ENCODE measurements around the gene NALCN. TPM values are rescaled to one million over a fixed set of nuclear protein-coding genes. Genes with fewer than 3 reads are reported as not detected.
"Not testable (repeated sequence)": the region's sequence is repeated elsewhere in the genome, so short reads cannot be mapped to it uniquely, and the experiment has no call there.

The NALCN gene
- total RNA-seq, 1 donor from 2014 or later = 3.5 TPM

DNA sequence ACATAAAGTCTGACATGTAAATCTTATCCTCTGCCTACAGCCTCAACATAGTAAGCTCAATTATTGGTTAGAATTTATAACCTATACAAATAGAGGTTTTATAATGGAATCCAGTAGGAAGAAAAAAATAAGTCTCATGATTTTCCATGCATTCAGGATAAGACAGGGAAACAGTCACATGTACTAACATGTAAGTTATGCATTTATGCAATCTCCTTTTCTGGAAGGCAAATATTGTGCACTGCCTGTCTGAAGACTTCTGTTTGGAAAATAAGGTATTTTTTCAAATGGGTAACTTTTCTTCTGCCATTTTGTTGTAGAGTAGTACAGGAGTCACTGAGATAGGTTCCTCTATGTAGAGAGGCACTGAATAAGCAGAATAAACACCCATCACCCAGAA is 92.7 kb downstream of the NALCN start:
- intact Hi-C loops (cut with DNase I) = no loop called here
- TF ChIP-seq, protein P1, sequence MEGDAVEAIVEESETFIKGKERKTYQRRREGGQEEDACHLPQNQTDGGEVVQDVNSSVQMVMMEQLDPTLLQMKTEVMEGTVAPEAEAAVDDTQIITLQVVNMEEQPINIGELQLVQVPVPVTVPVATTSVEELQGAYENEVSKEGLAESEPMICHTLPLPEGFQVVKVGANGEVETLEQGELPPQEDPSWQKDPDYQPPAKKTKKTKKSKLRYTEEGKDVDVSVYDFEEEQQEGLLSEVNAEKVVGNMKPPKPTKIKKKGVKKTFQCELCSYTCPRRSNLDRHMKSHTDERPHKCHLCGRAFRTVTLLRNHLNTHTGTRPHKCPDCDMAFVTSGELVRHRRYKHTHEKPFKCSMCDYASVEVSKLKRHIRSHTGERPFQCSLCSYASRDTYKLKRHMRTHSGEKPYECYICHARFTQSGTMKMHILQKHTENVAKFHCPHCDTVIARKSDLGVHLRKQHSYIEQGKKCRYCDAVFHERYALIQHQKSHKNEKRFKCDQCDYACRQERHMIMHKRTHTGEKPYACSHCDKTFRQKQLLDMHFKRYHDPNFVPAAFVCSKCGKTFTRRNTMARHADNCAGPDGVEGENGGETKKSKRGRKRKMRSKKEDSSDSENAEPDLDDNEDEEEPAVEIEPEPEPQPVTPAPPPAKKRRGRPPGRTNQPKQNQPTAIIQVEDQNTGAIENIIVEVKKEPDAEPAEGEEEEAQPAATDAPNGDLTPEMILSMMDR (IDR thresholded peaks at IDR 0.05) = no peak
- Histone ChIP-seq H3K4me1 (no peaks in the 10 kb centered on the region), H3K36me3 (no peaks in the 10 kb centered on the region), H3K27me3 (no peaks in the 10 kb centered on the region), H3K9me3 (no peaks in the 10 kb centered on the region), H3K4me3 (no peak overlapping the region), H3K27ac (no peak overlapping the region)
- DNase-seq = no peak
- no peak for ATAC-seq

DNA sequence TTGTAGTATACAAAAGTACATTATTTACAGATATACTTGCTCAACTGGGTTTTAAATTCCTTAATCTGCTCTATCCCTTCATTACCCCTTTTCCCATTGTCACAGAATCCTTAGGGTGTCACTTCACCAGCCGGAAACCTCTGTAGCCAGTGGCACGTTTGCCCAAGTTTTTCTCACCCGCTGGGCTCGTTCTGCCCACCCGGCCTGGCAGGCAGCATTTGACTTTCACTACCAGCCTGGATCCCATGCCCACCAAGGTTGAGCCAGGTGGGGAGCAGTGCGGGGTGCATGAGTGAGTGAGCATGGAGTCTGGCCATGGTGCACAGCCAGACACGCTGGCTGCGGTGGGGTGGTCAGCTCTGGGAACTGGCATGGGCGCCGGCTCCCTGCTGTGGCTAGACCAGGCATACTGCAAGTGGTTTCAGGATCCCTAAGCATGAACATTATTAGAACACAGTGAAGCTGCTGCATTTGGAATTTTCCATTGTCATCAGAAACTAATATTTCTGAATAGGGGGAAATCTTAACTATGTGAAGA is 98.3 kb downstream of the NALCN start:
- intact Hi-C loops (cut with DNase I) = no loop called here
- TF ChIP-seq, protein P1 (IDR thresholded peaks at IDR 0.05) = no peak
- ATAC-seq (peak; percentile 33), DNase-seq (no peak)
- no peaks in the 10 kb centered on the region for H3K4me1 ChIP-seq
- no peak overlapping the region for H3K27ac ChIP-seq
- no peak overlapping the region for H3K4me3 ChIP-seq
- H3K27me3 ChIP-seq = no peaks in the 10 kb centered on the region
- H3K36me3 ChIP-seq = no peaks in the 10 kb centered on the region
- no peaks in the 10 kb centered on the region for H3K9me3 ChIP-seq

DNA sequence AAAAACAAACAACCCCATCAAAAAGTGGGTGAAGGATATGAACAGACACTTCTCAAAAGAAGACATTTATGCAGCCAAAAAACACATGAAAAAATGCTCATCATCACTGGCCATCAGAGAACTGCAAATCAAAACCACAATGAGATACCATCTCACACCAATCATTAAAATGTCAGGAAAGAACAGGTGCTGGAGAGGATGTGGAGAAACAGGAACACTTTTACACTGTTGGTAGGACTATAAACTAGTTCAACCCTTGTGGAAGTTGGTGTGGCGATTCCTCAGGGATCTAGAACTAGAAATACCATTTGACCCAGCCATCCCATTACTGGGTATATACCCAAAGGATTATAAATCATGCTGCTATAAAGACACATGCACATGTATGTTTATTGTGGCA is 102.8 kb downstream of the NALCN start:
- H3K9me3 ChIP-seq; H3K4me1 ChIP-seq; ATAC-seq; DNase-seq; intact Hi-C loops (cut with DNase I); H3K4me3 ChIP-seq; H3K27me3 ChIP-seq; H3K27ac ChIP-seq; H3K36me3 ChIP-seq: not testable (repeated sequence)

DNA sequence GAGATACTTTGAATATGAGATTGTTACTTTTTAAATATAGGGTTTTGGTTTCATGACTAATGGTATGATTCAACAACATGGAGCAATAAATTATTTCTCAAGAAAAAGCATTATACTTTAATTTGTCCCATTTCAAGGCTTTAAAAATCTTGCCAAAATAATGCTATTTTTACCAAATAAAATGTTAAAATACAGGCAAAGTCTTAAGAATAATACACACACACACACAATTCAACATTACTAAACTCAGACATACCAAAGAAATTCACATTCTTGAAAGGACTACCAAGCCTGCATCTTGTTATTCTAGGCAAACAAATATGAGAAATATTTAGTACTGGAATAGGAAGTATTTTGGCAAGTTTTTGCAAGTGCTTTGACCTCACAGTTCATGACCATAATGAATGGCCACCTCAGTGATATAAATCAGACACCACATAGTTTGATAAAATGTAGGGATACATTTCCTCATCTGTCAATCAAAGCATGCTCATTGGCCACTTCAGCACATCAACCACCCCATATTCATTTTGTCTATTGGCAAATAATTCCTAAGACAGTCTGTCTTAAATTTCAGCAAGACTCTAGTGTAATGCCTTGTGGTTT is 107.2 kb downstream of the NALCN start:
- Histone ChIP-seq H3K36me3 (no peaks in the 10 kb centered on the region), H3K27me3 (no peaks in the 10 kb centered on the region), H3K4me3 (no peak overlapping the region), H3K9me3 (no peaks in the 10 kb centered on the region), H3K4me1 (peaks cover 11% of the 10 kb centered on the region), H3K27ac (no peak overlapping the region)
- intact Hi-C loops (cut with DNase I) = no loop called here
- DNase-seq (no peak), ATAC-seq (no peak)
- TF ChIP-seq, protein P1 (IDR thresholded peaks at IDR 0.05) = no peak

DNA sequence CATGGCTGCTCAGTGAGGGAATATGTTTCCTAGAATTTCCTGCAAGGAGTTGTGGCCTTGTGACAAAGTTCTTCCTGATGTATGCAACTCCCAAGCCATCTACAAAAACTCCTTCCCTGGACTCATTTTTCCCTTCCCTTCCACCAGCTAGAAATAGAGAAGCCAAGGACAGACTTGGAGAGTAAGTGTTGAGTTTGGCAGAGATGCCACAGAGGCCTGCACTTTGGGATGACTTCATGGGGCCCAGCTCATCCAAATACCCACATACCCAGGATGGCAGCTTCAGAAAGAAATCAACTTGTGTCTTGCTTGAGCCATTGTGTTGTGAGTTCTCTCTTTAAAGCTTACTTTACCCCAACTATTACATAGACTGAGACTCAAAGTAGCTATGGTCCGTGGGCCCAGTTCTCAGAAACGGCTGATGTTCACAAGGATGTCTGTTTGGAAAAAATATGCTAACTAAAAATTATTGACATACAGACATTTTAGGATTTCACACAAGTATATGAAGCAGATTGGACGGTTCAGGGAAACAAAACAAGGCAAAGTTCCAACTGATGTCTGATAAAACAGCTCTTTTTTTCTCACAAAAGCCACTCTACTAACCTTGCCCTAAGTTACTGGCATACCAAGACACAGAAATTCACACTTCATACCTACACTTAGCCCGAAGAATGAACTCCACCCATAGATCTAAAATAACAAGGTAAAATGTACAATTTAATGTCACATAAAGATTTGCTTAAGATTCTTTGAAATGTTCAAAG is 107.9 kb downstream of the NALCN start:
- Histone ChIP-seq H3K36me3 (no peaks in the 10 kb centered on the region), H3K27me3 (no peaks in the 10 kb centered on the region), H3K4me3 (no peak overlapping the region), H3K4me1 (peaks cover 11% of the 10 kb centered on the region), H3K27ac (peak overlapping the region; percentile 18), H3K9me3 (no peaks in the 10 kb centered on the region)
- intact Hi-C loops (cut with DNase I) = no loop called here
- no peak for DNase-seq
- TF ChIP-seq, protein P1 (IDR thresholded peaks at IDR 0.05) = no peak
- ATAC-seq = no peak

DNA sequence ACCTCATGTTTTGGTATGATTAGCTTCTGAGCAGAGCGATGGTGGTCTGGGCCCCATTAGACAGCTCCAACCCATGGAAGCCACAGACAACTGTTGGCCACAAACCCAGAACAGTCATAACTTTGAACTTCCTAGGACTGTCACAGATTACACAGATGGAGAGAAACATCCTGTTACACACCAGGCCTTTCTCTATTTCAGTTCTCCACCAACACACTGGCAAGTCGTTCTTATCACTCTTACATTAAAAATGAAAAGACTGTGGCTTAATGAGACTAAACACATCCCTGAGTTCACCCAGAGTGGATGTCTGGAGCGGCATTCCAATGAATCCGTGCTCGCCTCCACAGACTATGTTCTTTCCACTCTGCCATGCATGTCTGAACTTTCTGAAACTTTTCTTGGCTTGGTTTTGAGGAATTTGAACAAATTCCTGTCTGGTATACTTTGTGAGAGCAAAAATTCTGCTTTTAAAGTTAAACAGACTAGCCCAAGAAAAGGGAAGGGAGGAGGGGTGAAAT is 109.1 kb downstream of the NALCN start:
- Histone ChIP-seq H3K4me1 (peaks cover 11% of the 10 kb centered on the region), H3K27me3 (no peaks in the 10 kb centered on the region), H3K27ac (peak overlapping the region; percentile 30), H3K9me3 (no peaks in the 10 kb centered on the region), H3K4me3 (no peak overlapping the region), H3K36me3 (no peaks in the 10 kb centered on the region)
- TF ChIP-seq, protein P1 (IDR thresholded peaks at IDR 0.05) = no peak
- intact Hi-C loops (cut with DNase I) = no loop called here
- peak; percentile 57 for ATAC-seq
- no peak for DNase-seq

Data from upper lobe of right lung (tissue), 1 donor.